ENCODE results near the gene IMPACT. TPM values are rescaled to one million over a fixed set of nuclear protein-coding genes. Genes with fewer than 3 reads are reported as not detected.

The IMPACT gene
- total RNA-seq, 1 donor from 2014 or later, result 6.2 TPM

DNA sequence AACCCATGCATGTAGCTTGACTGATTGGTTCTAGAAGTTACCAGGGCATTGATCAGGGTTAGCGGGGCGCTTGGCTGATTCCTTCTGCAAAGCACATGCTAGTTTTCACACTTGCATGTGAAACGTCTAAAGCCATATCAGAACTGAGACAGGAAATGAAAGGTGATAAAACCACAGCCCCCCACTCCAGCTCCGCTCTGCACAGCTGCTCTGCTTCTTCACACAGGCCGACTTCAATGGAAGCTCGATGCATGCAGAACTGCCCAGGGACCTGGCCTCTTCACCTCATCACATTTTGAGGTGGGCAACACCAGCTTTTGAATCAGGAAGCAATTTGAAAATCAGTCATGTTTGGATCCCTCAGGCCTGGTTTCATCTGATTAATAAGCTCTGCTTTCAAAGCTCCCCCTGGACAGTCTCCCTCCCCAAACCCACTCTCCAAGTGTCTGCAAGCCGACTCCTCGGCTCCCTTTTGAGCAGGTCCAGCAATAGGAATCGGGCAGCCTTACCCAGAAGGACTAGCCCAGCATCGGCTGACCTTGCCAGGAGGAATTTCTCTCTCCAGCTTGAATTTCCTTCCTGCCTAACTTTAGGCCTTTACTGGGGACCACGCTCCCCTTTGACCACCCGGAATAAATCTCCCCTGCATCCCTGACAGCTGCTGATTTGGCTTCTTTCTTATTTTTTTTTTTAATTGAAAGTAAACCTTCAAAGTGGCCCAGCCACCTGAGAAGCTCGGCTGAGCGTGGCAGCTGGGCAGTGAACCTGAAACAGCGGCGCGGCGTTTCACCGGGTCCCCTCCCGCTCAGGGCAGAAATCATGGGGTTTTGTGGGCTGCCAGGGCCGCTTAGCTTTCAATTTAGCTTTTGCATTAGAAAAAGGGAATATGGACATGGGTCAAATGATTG, 65.7 kb downstream of the IMPACT start:
- no peak overlapping the region for H3K27ac Mint-ChIP-seq
- peaks cover 45% of the 10 kb centered on the region for H3K27me3 Mint-ChIP-seq (ENCODE audit: low read depth)
- H3K4me1 Mint-ChIP-seq (ENCODE audit: low read depth), result peaks cover 15% of the 10 kb centered on the region
- no peak overlapping the region for H3K4me3 Mint-ChIP-seq (ENCODE audit: low read depth)
- H3K9me3 Mint-ChIP-seq, result no peaks in the 10 kb centered on the region
- no peak for DNase-seq (ENCODE audit: low spot score)
- no peaks in the 10 kb centered on the region for H3K36me3 Mint-ChIP-seq (ENCODE audit: low read depth)
- intact Hi-C loops (cut with micrococcal nuclease), result no loop called here

- Mint-ChIP-seq H3K4me1 (ENCODE audit: low read depth) (peaks cover 4% of the 10 kb centered on the region), H3K27me3 (ENCODE audit: low read depth) (peaks cover 44% of the 10 kb centered on the region), H3K36me3 (ENCODE audit: low read depth) (no peaks in the 10 kb centered on the region), H3K9me3 (no peaks in the 10 kb centered on the region), H3K27ac (no peak overlapping the region), H3K4me3 (ENCODE audit: low read depth) (no peak overlapping the region)
- no peak for DNase-seq (ENCODE audit: low spot score)
- intact Hi-C loops (cut with micrococcal nuclease), result no loop called here
Measured at GRCh38 chr18:24494586-24494985, 68.1 kb downstream of the IMPACT start.

DNA sequence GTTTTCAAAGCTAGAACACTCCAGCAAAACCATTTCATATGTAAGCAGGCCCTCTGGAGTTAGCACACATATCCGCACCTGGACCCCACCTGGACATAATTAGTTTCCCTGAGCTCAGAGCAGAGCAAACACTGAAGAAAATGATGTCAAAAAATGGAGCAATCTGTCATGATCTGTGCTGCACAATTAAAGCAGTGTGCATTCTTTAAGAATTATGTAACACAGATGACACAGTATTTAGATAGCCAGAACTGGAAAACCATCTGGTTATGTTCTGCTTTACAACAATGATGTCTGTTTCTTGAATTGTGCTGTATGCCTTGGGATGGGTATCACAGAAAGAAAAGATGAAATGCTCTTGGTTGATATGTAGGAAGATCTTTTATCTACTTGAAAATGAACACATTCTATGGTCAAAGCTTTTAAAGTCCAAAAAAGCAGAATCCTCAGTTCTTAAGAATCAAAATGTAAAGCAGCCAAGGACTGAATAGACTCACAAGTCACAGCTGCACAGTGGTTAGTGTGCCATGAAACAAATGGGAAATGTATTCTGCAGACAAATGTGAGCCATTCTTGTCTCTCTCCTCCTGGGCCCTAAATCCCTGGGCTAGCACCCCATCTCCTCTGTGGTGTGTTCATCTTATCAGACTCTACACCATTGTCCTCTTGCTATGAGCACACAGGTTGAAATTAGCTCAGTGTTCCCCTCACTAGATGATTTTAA, 70.7 kb downstream of the IMPACT start:
- H3K4me1 Mint-ChIP-seq (ENCODE audit: low read depth), result no peaks in the 10 kb centered on the region
- intact Hi-C loops (cut with micrococcal nuclease), result no loop called here

GRCh38 chr18:24499814-24500213, 73.3 kb downstream of the IMPACT start:
- intact Hi-C loops (cut with micrococcal nuclease), result no loop called here
- Mint-ChIP-seq H3K4me3 (ENCODE audit: low read depth) (no peak overlapping the region), H3K9me3 (no peaks in the 10 kb centered on the region), H3K36me3 (ENCODE audit: low read depth) (no peaks in the 10 kb centered on the region), H3K27ac (no peak overlapping the region), H3K27me3 (ENCODE audit: low read depth) (peaks cover 22% of the 10 kb centered on the region), H3K4me1 (ENCODE audit: low read depth) (no peaks in the 10 kb centered on the region)
- DNase-seq (ENCODE audit: low spot score), result no peak

More for the DNA sequence above, 70.7 kb downstream of the IMPACT start:
- Mint-ChIP-seq H3K27ac (no peak overlapping the region), H3K9me3 (no peaks in the 10 kb centered on the region), H3K27me3 (ENCODE audit: low read depth) (peaks cover 41% of the 10 kb centered on the region), H3K4me3 (ENCODE audit: low read depth) (no peak overlapping the region), H3K36me3 (ENCODE audit: low read depth) (no peaks in the 10 kb centered on the region)
- no peak for DNase-seq (ENCODE audit: low spot score)

GRCh38 chr18:24500217-24500616, 73.7 kb downstream of the IMPACT start:
- no peaks in the 10 kb centered on the region for H3K4me1 Mint-ChIP-seq (ENCODE audit: low read depth)
- H3K9me3 Mint-ChIP-seq, result no peaks in the 10 kb centered on the region
- no peak for DNase-seq (ENCODE audit: low spot score)
- no peak overlapping the region for H3K27ac Mint-ChIP-seq
- no peak overlapping the region for H3K4me3 Mint-ChIP-seq (ENCODE audit: low read depth)
- intact Hi-C loops (cut with micrococcal nuclease), result no loop called here
- peaks cover 18% of the 10 kb centered on the region for H3K27me3 Mint-ChIP-seq (ENCODE audit: low read depth)
- H3K36me3 Mint-ChIP-seq (ENCODE audit: low read depth), result no peaks in the 10 kb centered on the region

- no peak overlapping the region for H3K27ac Mint-ChIP-seq
- intact Hi-C loops (cut with micrococcal nuclease), result no loop called here
- no peaks in the 10 kb centered on the region for H3K9me3 Mint-ChIP-seq
- no peak for DNase-seq (ENCODE audit: low spot score)
- H3K4me1 Mint-ChIP-seq (ENCODE audit: low read depth), result no peaks in the 10 kb centered on the region
- H3K4me3 Mint-ChIP-seq (ENCODE audit: low read depth), result no peak overlapping the region
- H3K36me3 Mint-ChIP-seq (ENCODE audit: low read depth), result no peaks in the 10 kb centered on the region
- peaks cover 16% of the 10 kb centered on the region for H3K27me3 Mint-ChIP-seq (ENCODE audit: low read depth)
Measured at GRCh38 chr18:24500766-24501165, 74.3 kb downstream of the IMPACT start.

DNA sequence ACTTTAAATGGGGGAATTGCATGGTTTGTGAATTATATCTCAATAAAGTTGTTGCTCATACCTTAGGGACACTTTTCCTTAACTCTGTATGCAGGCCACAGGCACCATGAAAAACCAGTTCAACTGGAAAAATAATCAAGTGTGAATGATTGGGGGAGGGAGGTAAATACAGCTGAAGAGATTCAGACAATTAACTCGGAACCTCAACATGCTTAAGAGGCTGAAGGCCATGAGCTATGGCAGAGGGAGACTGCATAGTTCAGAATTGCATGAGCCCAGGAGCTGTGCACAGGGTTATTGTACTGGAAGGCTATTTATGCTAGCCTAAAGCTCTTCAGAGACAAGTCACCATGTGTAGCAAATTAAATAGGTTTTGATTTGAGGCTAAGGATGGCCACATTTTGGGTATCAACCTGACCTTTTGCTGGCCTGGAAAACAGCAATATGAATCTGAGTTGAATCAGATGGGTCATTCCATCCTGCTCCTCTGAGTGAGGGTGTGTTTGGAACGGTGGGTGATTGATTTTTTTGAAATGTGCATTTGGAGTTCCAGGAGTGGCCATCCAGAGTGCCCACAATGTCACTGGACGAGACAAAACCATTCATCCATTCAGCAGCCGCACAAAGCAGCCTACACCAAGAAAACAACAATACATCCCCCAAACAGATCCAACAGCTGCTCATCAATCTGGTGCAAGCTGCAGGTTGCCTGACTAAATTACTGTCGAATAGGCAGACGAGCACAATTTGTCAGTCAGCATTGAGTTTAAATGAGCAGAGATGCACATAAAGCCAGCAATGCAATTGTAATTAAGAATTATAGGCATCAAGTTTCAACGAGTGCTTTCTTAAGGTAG, 76.4 kb downstream of the IMPACT start:
- Mint-ChIP-seq H3K9me3 (no peaks in the 10 kb centered on the region), H3K27ac (no peak overlapping the region), H3K4me3 (ENCODE audit: low read depth) (no peak overlapping the region), H3K27me3 (ENCODE audit: low read depth) (peaks cover 9% of the 10 kb centered on the region), H3K4me1 (ENCODE audit: low read depth) (no peaks in the 10 kb centered on the region), H3K36me3 (ENCODE audit: low read depth) (no peaks in the 10 kb centered on the region)
- intact Hi-C loops (cut with micrococcal nuclease), result no loop called here
- no peak for DNase-seq (ENCODE audit: low spot score)

Other genes with a start within 250 kb of the IMPACT start
- gene OSBPL1A, start 28.8 kb upstream of the IMPACT start, total RNA-seq, result 0.39 and 0.98 TPM in 2 replicates
- 0.16 and 0.21 TPM in 2 replicates for gene HRH4, start 34.0 kb downstream of the IMPACT start, total RNA-seq